HepG2 (cell line): Measurements from ENCODE around the gene ANKUB1.

ENCODE experiments used
- JUNB ChIP-seq: sonication (generic); formaldehyde crosslinking; IDR thresholded peaks from 2 replicates; pipeline ENCODE4 v1.8.0; 2022; ENCODE audit warnings: missing genetic modification reagents, mild to moderate bottlenecking, borderline replicate concordance
- TAF1 ChIP-seq: sonication (generic); formaldehyde crosslinking; IDR thresholded peaks from 2 replicates; pipeline ENCODE4 v1.4.0; 2020; ENCODE audit warnings: missing genetic modification reagents
- ZNF180 ChIP-seq: sonication (generic); formaldehyde crosslinking; IDR thresholded peaks from 2 replicates; pipeline ENCODE4 v1.4.0; 2020; ENCODE audit warnings: low read depth, missing genetic modification reagents, borderline replicate concordance
- TF ChIP-seq, protein P1 (sequence below): sonication (generic); formaldehyde crosslinking; IDR thresholded peaks from 2 replicates; pipeline ENCODE4 v1.5.1; 2020; ENCODE audit warnings: mild to moderate bottlenecking, missing genetic modification reagents, moderate library complexity
- TF ChIP-seq, protein P2 (sequence below): sonication (generic); formaldehyde crosslinking; IDR thresholded peaks from 2 replicates; pipeline ENCODE4 v1.5.0; 2020; ENCODE audit warnings: mild to moderate bottlenecking, missing genetic modification reagents, moderate library complexity
- TF ChIP-seq, protein P3 (sequence below): IDR thresholded peaks from 2 replicates; pipeline ENCODE4 v1.6.1; 2012; ENCODE audit warnings: inconsistent platforms

DNA sequence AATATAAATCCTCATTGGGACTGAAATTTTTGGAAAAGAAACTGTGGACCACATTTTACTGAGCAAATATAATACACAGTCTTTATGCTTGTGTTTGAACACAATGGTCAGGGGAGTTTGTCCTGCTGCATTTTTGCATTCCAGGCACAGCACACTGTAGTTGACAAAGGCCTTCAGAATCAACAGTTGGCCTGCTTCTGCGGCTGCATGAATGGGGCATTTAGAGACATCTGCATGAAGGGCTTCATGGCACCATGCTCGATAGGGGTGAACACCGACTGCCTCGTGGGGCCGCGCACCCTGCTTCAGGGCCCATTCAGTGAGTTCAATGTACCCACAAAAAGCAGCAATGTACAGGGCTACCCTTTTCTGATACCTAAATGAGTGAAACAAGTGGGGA, 24.6 kb downstream of the ANKUB1 start:
- TF ChIP-seq, protein P1, sequence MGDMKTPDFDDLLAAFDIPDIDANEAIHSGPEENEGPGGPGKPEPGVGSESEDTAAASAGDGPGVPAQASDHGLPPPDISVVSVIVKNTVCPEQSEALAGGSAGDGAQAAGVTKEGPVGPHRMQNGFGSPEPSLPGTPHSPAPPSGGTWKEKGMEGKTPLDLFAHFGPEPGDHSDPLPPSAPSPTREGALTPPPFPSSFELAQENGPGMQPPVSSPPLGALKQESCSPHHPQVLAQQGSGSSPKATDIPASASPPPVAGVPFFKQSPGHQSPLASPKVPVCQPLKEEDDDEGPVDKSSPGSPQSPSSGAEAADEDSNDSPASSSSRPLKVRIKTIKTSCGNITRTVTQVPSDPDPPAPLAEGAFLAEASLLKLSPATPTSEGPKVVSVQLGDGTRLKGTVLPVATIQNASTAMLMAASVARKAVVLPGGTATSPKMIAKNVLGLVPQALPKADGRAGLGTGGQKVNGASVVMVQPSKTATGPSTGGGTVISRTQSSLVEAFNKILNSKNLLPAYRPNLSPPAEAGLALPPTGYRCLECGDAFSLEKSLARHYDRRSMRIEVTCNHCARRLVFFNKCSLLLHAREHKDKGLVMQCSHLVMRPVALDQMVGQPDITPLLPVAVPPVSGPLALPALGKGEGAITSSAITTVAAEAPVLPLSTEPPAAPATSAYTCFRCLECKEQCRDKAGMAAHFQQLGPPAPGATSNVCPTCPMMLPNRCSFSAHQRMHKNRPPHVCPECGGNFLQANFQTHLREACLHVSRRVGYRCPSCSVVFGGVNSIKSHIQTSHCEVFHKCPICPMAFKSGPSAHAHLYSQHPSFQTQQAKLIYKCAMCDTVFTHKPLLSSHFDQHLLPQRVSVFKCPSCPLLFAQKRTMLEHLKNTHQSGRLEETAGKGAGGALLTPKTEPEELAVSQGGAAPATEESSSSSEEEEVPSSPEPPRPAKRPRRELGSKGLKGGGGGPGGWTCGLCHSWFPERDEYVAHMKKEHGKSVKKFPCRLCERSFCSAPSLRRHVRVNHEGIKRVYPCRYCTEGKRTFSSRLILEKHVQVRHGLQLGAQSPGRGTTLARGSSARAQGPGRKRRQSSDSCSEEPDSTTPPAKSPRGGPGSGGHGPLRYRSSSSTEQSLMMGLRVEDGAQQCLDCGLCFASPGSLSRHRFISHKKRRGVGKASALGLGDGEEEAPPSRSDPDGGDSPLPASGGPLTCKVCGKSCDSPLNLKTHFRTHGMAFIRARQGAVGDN = no peak
- TF ChIP-seq ZNF180 (CRISPR knock-in tag) (no peak), JUNB (CRISPR knock-in tag) (no peak), TAF1 (no peak)
- TF ChIP-seq, protein P2, sequence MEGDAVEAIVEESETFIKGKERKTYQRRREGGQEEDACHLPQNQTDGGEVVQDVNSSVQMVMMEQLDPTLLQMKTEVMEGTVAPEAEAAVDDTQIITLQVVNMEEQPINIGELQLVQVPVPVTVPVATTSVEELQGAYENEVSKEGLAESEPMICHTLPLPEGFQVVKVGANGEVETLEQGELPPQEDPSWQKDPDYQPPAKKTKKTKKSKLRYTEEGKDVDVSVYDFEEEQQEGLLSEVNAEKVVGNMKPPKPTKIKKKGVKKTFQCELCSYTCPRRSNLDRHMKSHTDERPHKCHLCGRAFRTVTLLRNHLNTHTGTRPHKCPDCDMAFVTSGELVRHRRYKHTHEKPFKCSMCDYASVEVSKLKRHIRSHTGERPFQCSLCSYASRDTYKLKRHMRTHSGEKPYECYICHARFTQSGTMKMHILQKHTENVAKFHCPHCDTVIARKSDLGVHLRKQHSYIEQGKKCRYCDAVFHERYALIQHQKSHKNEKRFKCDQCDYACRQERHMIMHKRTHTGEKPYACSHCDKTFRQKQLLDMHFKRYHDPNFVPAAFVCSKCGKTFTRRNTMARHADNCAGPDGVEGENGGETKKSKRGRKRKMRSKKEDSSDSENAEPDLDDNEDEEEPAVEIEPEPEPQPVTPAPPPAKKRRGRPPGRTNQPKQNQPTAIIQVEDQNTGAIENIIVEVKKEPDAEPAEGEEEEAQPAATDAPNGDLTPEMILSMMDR = no peak
- TF ChIP-seq, protein P3, sequence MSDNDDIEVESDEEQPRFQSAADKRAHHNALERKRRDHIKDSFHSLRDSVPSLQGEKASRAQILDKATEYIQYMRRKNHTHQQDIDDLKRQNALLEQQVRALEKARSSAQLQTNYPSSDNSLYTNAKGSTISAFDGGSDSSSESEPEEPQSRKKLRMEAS = no peak
